GM18507 (cell line): ENCODE results near the gene ANKS1A.

Experiments used
- DNase-seq: peaks from one replicate; pipeline ENCODE4 v3.0.0; 2011; ENCODE audit warnings: low read depth; ENCODE audit not compliant: insufficient read length; ENCODE audit errors: extremely low spot score
- FAIRE-seq: peaks from 2 replicates; lab custom pipeline; 2011; peaks lifted over from hg19 to GRCh38; lab: Jason Lieb, UNC

The ANKS1A gene

GRCh38 chr6:35028781-35029769 is 140.0 kb downstream of the ANKS1A start:
- DNase-seq (no peak), FAIRE-seq (no peak)

- FAIRE-seq: no peak
- no peak for DNase-seq
These were observed 141.0 kb downstream of the ANKS1A start for GRCh38 chr6:35030099-35030498.

- FAIRE-seq: no peak
- DNase-seq: no peak
These were observed 142.8 kb downstream of the ANKS1A start for GRCh38 chr6:35031611-35032529.

- DNase-seq (no peak), FAIRE-seq (no peak)
These were observed 144.6 kb downstream of the ANKS1A start for GRCh38 chr6:35033683-35034082.

GRCh38 chr6:35034411-35035191 is 145.5 kb downstream of the ANKS1A start:
- DNase-seq (no peak), FAIRE-seq (no peak)

GRCh38 chr6:35035481-35036030 is 146.5 kb downstream of the ANKS1A start:
- DNase-seq (no peak), FAIRE-seq (no peak)

GRCh38 chr6:35036059-35036827 is 147.2 kb downstream of the ANKS1A start:
- DNase-seq (no peak), FAIRE-seq (no peak)

GRCh38 chr6:35036828-35037663 is 148.0 kb downstream of the ANKS1A start:
- FAIRE-seq: no peak

GRCh38 chr6:35037664-35038038 is 148.6 kb downstream of the ANKS1A start:
- no peak for DNase-seq
- no peak for FAIRE-seq

More at GRCh38 chr6:35036828-35037663, 148.0 kb downstream of the ANKS1A start:
- DNase-seq: no peak

GRCh38 chr6:35038076-35038475 is 149.0 kb downstream of the ANKS1A start:
- FAIRE-seq (no peak), DNase-seq (no peak)

GRCh38 chr6:35040398-35040797 is 151.3 kb downstream of the ANKS1A start:
- DNase-seq: no peak
- no peak for FAIRE-seq

GRCh38 chr6:35041086-35041861 is 152.2 kb downstream of the ANKS1A start:
- FAIRE-seq: no peak

GRCh38 chr6:35042031-35042815 is 153.2 kb downstream of the ANKS1A start:
- FAIRE-seq (no peak), DNase-seq (no peak)

More at GRCh38 chr6:35041086-35041861, 152.2 kb downstream of the ANKS1A start:
- no peak for DNase-seq

GRCh38 chr6:35043381-35044130 is 154.5 kb downstream of the ANKS1A start:
- no peak for DNase-seq
- no peak for FAIRE-seq

GRCh38 chr6:35044145-35044745 is 155.2 kb downstream of the ANKS1A start:
- FAIRE-seq (no peak), DNase-seq (no peak)
